Mesendoderm (in vitro differentiated cells): ENCODE results near the gene NTRK2.
A peak's percentile ranks its signal among the peaks of the same experiment; 100 is the strongest.

Experiments
- DNase-seq: peaks from one replicate; pipeline ENCODE4 v3.0.0; 2013
- H2AK5ac ChIP-seq: 2 replicates; pipeline ENCODE4 v1.6.1; 2013; ENCODE audit warnings: low read length, inconsistent platforms
- H2BK120ac ChIP-seq: 2 replicates; pipeline ENCODE4 v1.6.1; 2013; ENCODE audit warnings: low read depth, mild to moderate bottlenecking, low read length, moderate library complexity, mixed read lengths
- H2BK15ac ChIP-seq: replicated peaks from 2 replicates; pipeline ENCODE4 v1.6.1; 2013; ENCODE audit warnings: low read depth, mild to moderate bottlenecking, moderate library complexity
- H2BK5ac ChIP-seq: 2 replicates; pipeline ENCODE4 v1.6.1; 2013; ENCODE audit warnings: low read length, inconsistent platforms
- H3K18ac ChIP-seq: 2 replicates; pipeline ENCODE4 v1.6.1; 2013; ENCODE audit warnings: mild to moderate bottlenecking, low read length, mixed read lengths
- H3K23ac ChIP-seq: one replicate; pipeline ENCODE4 v1.6.1; 2013; ENCODE audit warnings: low read length
- H3K27ac ChIP-seq: 2 replicates; pipeline ENCODE4 v1.5.1; 2013; ENCODE audit warnings: low read depth, mild to moderate bottlenecking, inconsistent platforms, low read length, moderate library complexity
- H3K27me3 ChIP-seq: 2 replicates; pipeline ENCODE4 v1.6.1; 2013; ENCODE audit warnings: low read length, control low read depth, mild to moderate bottlenecking, inconsistent platforms; ENCODE audit not compliant: insufficient read depth, poor library complexity
- H3K36me3 ChIP-seq: 2 replicates; pipeline ENCODE4 v1.6.1; 2013; ENCODE audit warnings: low read length, inconsistent platforms; ENCODE audit not compliant: control insufficient read depth, insufficient read depth
- H3K4ac ChIP-seq: one replicate; pipeline ENCODE4 v1.6.1; 2013; ENCODE audit warnings: low read depth, mild to moderate bottlenecking, low read length, moderate library complexity
- H3K4me1 ChIP-seq: 2 replicates; pipeline ENCODE4 v1.6.1; 2013; ENCODE audit warnings: low read depth, low read length, inconsistent platforms; ENCODE audit not compliant: control insufficient read depth
- H3K4me2 ChIP-seq: 2 replicates; pipeline ENCODE4 v1.6.1; 2013; ENCODE audit warnings: low read length
- H3K4me3 ChIP-seq: 2 replicates; pipeline ENCODE4 v1.5.1; 2013; ENCODE audit warnings: mild to moderate bottlenecking, low read length
- H3K56ac ChIP-seq: one replicate; pipeline ENCODE4 v1.6.1; 2013; ENCODE audit warnings: low read length
- H3K79me1 ChIP-seq: 2 replicates; pipeline ENCODE4 v1.6.1; 2013; ENCODE audit warnings: low read length, inconsistent platforms
- H3K79me2 ChIP-seq: 2 replicates; pipeline ENCODE4 v1.6.1; 2013; ENCODE audit warnings: mild to moderate bottlenecking, low read length; ENCODE audit not compliant: control insufficient read depth, insufficient read depth
- H3K9ac ChIP-seq: 2 replicates; pipeline ENCODE4 v1.6.1; 2013; ENCODE audit warnings: low read length, inconsistent platforms
- H4K5ac ChIP-seq: one replicate; pipeline ENCODE4 v1.6.1; 2013; ENCODE audit warnings: low read length
- H4K8ac ChIP-seq: one replicate; pipeline ENCODE4 v1.6.1; 2013; ENCODE audit warnings: low read depth, mild to moderate bottlenecking, control low read depth, low read length, moderate library complexity
- WGBS: extraction: QIAGEN DNeasy Blood & Tissue Kit; methylation state at CpG from one replicate; pipeline ENCODE4 v1.1.7; 2013; ENCODE audit warnings: low lambda C conversion rate, missing lambda C conversion rate; ENCODE audit not compliant: insufficient coverage; ENCODE audit errors: extremely low coverage; 5-methylcytosine and 5-hydroxymethylcytosine counted together

NTRK2 gene

DNA sequence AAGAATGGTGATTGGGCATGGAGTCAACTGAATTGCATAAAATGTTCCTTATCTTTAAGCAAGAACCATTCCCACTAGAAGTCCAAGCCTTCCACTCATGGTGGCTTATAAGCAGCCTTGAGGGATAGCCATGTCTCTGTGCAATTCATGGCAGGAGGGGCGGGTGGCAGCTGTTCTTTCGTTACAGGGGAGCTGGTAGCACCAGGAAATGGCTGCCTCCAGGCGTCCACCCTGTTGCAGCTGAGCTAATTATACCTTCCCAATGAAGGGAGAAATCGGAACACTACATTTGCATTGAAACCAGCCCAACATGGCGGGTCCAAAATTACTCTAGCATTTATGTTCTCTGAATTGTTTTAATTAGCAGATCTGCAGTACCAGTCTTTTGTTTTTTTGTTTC lies 289.8 kb downstream of the NTRK2 start:
- no peaks in the 10 kb centered on the region for H3K79me2 ChIP-seq

DNA sequence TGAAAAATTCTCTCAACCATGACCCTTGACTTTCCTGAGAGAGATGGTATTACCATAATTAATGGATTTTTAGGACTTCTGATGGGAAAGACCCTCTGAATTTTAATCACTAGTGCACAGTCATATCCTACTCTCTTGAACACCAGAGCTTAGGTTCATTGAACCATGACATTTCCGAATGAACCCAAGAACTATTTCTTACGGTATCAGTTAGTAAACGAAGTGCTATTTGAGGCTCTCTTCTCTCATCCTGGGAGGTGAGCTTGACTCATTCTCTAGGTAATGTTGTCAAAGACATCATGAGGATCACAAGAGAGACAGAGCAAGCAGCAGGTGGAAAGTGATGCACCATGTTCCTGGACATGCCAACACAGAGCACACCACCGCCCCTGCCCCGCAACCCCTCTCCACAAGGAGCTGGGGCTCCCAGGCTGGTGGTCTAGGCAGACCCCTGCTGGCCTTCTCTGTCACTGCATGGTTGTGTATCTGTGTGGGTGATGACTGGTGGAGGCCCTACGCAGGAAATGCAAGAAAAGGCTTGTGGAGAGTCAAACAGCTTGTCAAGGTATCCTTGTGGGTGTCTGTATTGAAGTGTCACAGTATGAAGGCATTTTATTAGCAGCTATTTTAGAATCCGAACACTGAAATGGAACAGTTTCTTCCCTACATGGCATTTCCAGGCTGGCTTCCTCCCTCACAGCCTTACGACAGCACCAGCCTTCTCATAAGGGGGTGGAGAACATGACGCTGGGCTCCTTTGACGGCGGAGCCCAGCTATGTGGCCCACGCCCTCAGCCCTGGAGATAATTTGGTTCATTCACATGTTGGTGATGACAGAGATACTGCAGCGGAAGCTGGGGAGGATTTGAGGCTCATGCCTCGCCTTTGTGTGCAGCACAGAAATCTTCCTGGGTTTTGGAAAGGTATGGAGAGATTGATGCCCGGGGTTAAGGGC lies 297.6 kb downstream of the NTRK2 start:
- no peak overlapping the region for H3K4me2 ChIP-seq
- H3K4me1 ChIP-seq = no peaks in the 10 kb centered on the region
- no peak overlapping the region for H3K4me3 ChIP-seq
- H3K79me1 ChIP-seq = no peaks in the 10 kb centered on the region
- H3K18ac ChIP-seq = no peak overlapping the region
- H4K5ac ChIP-seq = no peak overlapping the region
- H3K27me3 ChIP-seq = no peaks in the 10 kb centered on the region
- H2BK5ac ChIP-seq = no peak overlapping the region
- H2BK15ac ChIP-seq = no peak overlapping the region
- no peak overlapping the region for H3K4ac ChIP-seq
- no peaks in the 10 kb centered on the region for H3K36me3 ChIP-seq
- no peak overlapping the region for H3K56ac ChIP-seq
- H4K8ac ChIP-seq = no peak overlapping the region
- DNase-seq = peak; percentile 82
- no peak overlapping the region for H3K27ac ChIP-seq
- H3K79me2 ChIP-seq = no peaks in the 10 kb centered on the region
- no peak overlapping the region for H2BK120ac ChIP-seq
- no CpG with 5 or more reads among the region's 15 CpGs for WGBS
- no peak overlapping the region for H3K23ac ChIP-seq
- no peak overlapping the region for H2AK5ac ChIP-seq
- no peak overlapping the region for H3K9ac ChIP-seq

More for the DNA sequence above, 289.8 kb downstream of the NTRK2 start:
- H3K79me1 ChIP-seq = no peaks in the 10 kb centered on the region
- H3K9ac ChIP-seq = no peak overlapping the region
- no peak overlapping the region for H3K18ac ChIP-seq
- H3K4me3 ChIP-seq = no peak overlapping the region
- no peak overlapping the region for H2BK5ac ChIP-seq
- H2AK5ac ChIP-seq = no peak overlapping the region
- no peaks in the 10 kb centered on the region for H3K4me1 ChIP-seq
- no peak overlapping the region for H4K5ac ChIP-seq
- H3K4me2 ChIP-seq = no peak overlapping the region
- no peak overlapping the region for H4K8ac ChIP-seq
- no peak overlapping the region for H3K56ac ChIP-seq
- H3K23ac ChIP-seq = no peak overlapping the region
- H2BK120ac ChIP-seq = no peak overlapping the region
- no peaks in the 10 kb centered on the region for H3K27me3 ChIP-seq
- H2BK15ac ChIP-seq = no peak overlapping the region
- H3K27ac ChIP-seq = no peak overlapping the region
- no peak overlapping the region for H3K4ac ChIP-seq
- WGBS = no CpG with 5 or more reads among the region's 5 CpGs
- no peak for DNase-seq
- no peaks in the 10 kb centered on the region for H3K36me3 ChIP-seq

DNA sequence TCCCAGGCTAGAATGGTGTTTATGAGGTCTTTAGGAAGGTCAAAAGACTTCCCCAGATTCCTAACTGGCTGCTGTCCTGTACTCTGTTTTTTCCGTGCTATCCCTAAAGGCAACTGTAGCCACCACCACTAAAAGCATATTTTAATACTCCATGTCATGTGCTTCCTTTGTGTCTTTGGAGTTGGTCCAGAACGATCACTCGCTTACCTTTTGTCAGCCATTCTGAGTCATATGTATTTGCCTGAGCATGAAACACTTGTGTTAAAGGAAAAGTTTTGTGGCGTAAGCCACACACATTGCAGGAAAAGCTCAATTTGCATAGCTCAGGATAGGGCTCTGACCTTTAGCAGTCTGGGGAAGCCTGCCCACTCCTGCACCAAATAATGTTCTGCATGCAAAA lies 299.6 kb downstream of the NTRK2 start:
- Histone ChIP-seq H3K4me3 (no peak overlapping the region), H3K27me3 (no peaks in the 10 kb centered on the region), H3K4me1 (no peaks in the 10 kb centered on the region), H3K27ac (no peak overlapping the region), H3K9ac (no peak overlapping the region), H4K5ac (no peak overlapping the region), H3K23ac (no peak overlapping the region), H2BK5ac (no peak overlapping the region), H4K8ac (no peak overlapping the region), H3K18ac (no peak overlapping the region), H2BK15ac (no peak overlapping the region), H3K79me1 (no peaks in the 10 kb centered on the region), H3K56ac (no peak overlapping the region), H2AK5ac (no peak overlapping the region), H3K4ac (no peak overlapping the region), H3K36me3 (no peaks in the 10 kb centered on the region), H2BK120ac (no peak overlapping the region), H3K79me2 (no peaks in the 10 kb centered on the region), H3K4me2 (no peak overlapping the region)
- WGBS = no CpG with 5 or more reads among the region's 4 CpGs
- DNase-seq = no peak

DNA sequence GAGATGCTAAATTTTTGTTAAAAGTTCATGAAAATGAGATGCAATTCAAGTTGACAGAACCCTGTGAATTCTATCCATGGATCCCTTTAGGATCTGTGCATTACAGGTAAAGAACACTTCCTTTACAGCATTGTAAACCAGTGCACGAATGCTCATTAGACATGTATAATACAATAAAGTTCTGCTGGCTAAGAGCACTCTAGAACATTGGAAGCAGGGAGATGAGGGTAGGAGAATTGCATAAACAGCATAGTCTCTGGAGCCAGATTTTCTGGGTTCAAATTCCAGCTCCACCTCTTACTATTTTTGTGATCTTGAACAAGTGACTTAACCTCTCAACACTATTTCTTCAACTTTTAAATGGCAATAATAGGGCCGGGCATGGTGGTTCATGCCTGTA lies 300.2 kb downstream of the NTRK2 start:
- no peaks in the 10 kb centered on the region for H3K79me1 ChIP-seq
- H3K18ac ChIP-seq = no peak overlapping the region
- H3K4me2 ChIP-seq = no peak overlapping the region
- H4K8ac ChIP-seq = no peak overlapping the region
- H3K36me3 ChIP-seq = no peaks in the 10 kb centered on the region
- no peaks in the 10 kb centered on the region for H3K27me3 ChIP-seq
- H3K4me3 ChIP-seq = no peak overlapping the region
- no peak for DNase-seq
- H3K9ac ChIP-seq = no peak overlapping the region
- H3K27ac ChIP-seq = no peak overlapping the region
- H2BK5ac ChIP-seq = no peak overlapping the region
- no peaks in the 10 kb centered on the region for H3K4me1 ChIP-seq
- no peak overlapping the region for H3K56ac ChIP-seq
- H3K79me2 ChIP-seq = no peaks in the 10 kb centered on the region
- no peak overlapping the region for H2BK120ac ChIP-seq
- no peak overlapping the region for H4K5ac ChIP-seq
- WGBS = no CpG with 5 or more reads among the region's 2 CpGs
- no peak overlapping the region for H3K23ac ChIP-seq
- no peak overlapping the region for H2AK5ac ChIP-seq
- no peak overlapping the region for H2BK15ac ChIP-seq
- H3K4ac ChIP-seq = no peak overlapping the region

DNA sequence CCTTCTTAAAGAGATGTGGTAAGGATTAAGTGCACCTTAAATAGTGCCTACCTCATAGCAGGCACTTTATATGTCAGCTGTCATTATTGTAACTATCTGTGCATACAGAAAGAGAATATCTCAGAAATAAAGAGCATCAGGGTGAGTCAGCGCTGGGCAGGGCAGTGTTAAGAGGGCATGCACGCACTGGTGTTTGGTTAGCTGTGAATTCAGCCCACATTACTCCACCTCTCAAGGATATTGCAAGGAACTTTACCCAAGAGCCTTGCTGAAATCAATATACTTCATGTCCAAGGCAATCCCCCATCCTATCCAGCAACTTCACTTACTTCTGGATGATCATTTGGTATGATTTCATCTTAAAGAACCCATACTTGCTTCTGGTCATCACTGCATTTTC lies 300.9 kb downstream of the NTRK2 start:
- WGBS = no CpG with 5 or more reads among the region's 2 CpGs

DNA sequence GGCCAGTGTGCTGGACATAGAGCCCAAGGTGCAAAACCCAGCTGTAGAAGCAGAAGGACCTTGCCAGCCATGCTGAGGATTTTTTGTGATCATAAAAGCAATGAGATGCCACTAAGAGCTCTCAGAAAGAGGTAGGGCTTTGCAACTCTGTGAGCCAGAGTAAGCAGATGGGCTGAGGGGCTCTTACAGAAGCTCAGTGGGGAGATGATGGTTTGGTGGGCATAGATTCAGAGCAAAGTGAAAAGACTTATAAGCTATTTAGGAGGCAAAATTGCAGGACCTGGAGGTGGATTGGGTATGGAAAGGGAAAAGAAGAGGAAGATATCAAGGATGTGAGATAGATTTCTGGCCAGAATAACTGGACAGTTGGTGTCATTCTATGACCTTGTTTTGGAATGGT lies 302.0 kb downstream of the NTRK2 start:
- H3K4ac ChIP-seq = no peak overlapping the region
- peaks cover 2% of the 10 kb centered on the region for H3K4me1 ChIP-seq
- H3K79me2 ChIP-seq = no peaks in the 10 kb centered on the region
- H2BK120ac ChIP-seq = no peak overlapping the region
- H3K4me2 ChIP-seq = no peak overlapping the region
- H4K5ac ChIP-seq = no peak overlapping the region
- no peak overlapping the region for H3K18ac ChIP-seq
- H2AK5ac ChIP-seq = no peak overlapping the region
- no peak overlapping the region for H3K9ac ChIP-seq
- H3K4me3 ChIP-seq = no peak overlapping the region
- no peak overlapping the region for H3K23ac ChIP-seq
- H4K8ac ChIP-seq = no peak overlapping the region
- H3K27me3 ChIP-seq = no peaks in the 10 kb centered on the region
- no peak overlapping the region for H2BK15ac ChIP-seq
- H2BK5ac ChIP-seq = no peak overlapping the region
- no peaks in the 10 kb centered on the region for H3K36me3 ChIP-seq
- no peak for DNase-seq
- no peaks in the 10 kb centered on the region for H3K79me1 ChIP-seq
- no peak overlapping the region for H3K27ac ChIP-seq
- no peak overlapping the region for H3K56ac ChIP-seq

More for the DNA sequence above, 300.9 kb downstream of the NTRK2 start:
- no peak overlapping the region for H3K9ac ChIP-seq
- no peaks in the 10 kb centered on the region for H3K79me1 ChIP-seq
- no peak overlapping the region for H3K18ac ChIP-seq
- no peaks in the 10 kb centered on the region for H3K27me3 ChIP-seq
- no peak overlapping the region for H2BK5ac ChIP-seq
- H3K4me3 ChIP-seq = no peak overlapping the region
- no peak for DNase-seq
- H3K4me2 ChIP-seq = no peak overlapping the region
- H4K8ac ChIP-seq = no peak overlapping the region
- no peak overlapping the region for H3K23ac ChIP-seq
- no peak overlapping the region for H3K56ac ChIP-seq
- no peak overlapping the region for H2BK15ac ChIP-seq
- no peaks in the 10 kb centered on the region for H3K36me3 ChIP-seq
- no peaks in the 10 kb centered on the region for H3K79me2 ChIP-seq
- no peaks in the 10 kb centered on the region for H3K4me1 ChIP-seq
- H2AK5ac ChIP-seq = no peak overlapping the region
- no peak overlapping the region for H3K27ac ChIP-seq
- H3K4ac ChIP-seq = no peak overlapping the region
- H2BK120ac ChIP-seq = no peak overlapping the region
- H4K5ac ChIP-seq = no peak overlapping the region
